Measurements from ENCODE around the gene GNL3.
"Not testable (repeated sequence)": the region's sequence is repeated elsewhere in the genome, so short reads cannot be mapped to it uniquely, and the experiment has no call there.

Gene GNL3

GRCh38 chr3:52719618-52720017, 33.8 kb downstream of the GNL3 start:
- no peak for DNase-seq (ENCODE audit: low read depth in 2 of 2)

GRCh38 chr3:52721002-52721729, 35.3 kb downstream of the GNL3 start:
- no peak for DNase-seq (ENCODE audit: low read depth in 2 of 2)

- DNase-seq (ENCODE audit: low read depth in 2 of 2): no peak
These were observed 35.8 kb downstream of the GNL3 start for GRCh38 chr3:52721730-52722008.

GRCh38 chr3:52722491-52722890, 36.7 kb downstream of the GNL3 start:
- no peak for DNase-seq (ENCODE audit: low read depth in 2 of 2)

- DNase-seq (ENCODE audit: low read depth in 2 of 2): no peak
These were observed 38.1 kb downstream of the GNL3 start for GRCh38 chr3:52723935-52724334.

GRCh38 chr3:52724511-52724910, 38.7 kb downstream of the GNL3 start:
- no peak for DNase-seq (ENCODE audit: low read depth in 2 of 2)

- DNase-seq (ENCODE audit: low read depth in 2 of 2): not testable (repeated sequence)
These were observed 42.9 kb downstream of the GNL3 start for GRCh38 chr3:52728753-52729152.

- no peak for DNase-seq (ENCODE audit: low read depth in 2 of 2)
These were observed 44.8 kb downstream of the GNL3 start for GRCh38 chr3:52730681-52731080.

- no peak for DNase-seq (ENCODE audit: low read depth in 2 of 2)
These were observed 45.8 kb downstream of the GNL3 start for GRCh38 chr3:52731590-52731989.

- DNase-seq (ENCODE audit: low read depth in 2 of 2): no peak
These were observed 47.5 kb downstream of the GNL3 start for GRCh38 chr3:52733256-52733891.

- DNase-seq (ENCODE audit: low read depth in 2 of 2): no peak
These were observed 53.9 kb downstream of the GNL3 start for GRCh38 chr3:52739730-52740129.

- DNase-seq (ENCODE audit: low read depth in 2 of 2): no peak
These were observed 56.7 kb downstream of the GNL3 start for GRCh38 chr3:52742418-52743041.

- no peak for DNase-seq (ENCODE audit: low read depth in 2 of 2)
These were observed 57.3 kb downstream of the GNL3 start for GRCh38 chr3:52743152-52743551.

GRCh38 chr3:52743721-52744120, 57.9 kb downstream of the GNL3 start:
- no peak for DNase-seq (ENCODE audit: low read depth in 2 of 2)

All from stimulated activated CD8-positive, alpha-beta memory T cell treated with anti-CD3 and anti-CD28 coated beads, Interleukin-7, amount 100 ng/mL, for 4 hours (primary cell).